NCI-H2029 (cell line): ENCODE measurements around the gene DYNLRB1.

ENCODE experiments used
- DNase-seq: peaks from one replicate; lab custom pipeline; 2025; lab: John Stamatoyannopoulos, UW

The DYNLRB1 gene

DNA sequence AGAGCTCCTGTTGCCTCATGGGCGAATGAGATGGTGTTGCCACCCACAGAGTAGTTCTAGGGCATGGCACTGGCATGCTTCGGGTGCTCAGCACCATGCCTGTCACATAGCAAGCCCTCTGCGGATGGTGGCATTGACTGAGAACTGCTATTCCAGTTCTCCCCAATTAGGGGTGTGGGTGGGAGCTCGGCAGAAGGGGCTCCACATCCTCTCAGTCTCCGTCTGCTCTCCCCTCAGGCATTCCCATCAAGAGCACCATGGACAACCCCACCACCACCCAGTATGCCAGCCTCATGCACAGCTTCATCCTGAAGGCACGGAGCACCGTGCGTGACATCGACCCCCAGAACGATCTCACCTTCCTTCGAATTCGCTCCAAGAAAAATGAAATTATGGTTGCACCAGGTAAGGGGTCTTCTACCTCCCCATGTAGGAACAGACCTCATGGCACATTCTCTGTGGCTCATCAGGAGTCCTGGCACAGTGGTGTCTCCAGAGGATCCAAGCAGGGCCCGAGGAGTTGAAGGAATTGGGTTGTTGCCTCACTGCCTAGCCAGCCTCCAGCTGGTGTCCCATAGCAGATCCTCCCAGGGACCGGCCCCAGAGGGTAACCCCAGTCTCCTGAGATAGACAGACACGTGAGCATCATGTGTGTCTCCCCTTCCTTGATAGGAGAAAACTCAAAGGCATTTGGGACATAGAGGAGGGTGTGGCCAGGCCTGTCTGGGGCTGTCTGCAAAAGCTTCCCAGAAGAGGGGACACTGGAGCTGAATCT, 18.4 kb downstream of the DYNLRB1 start:
- DNase-seq: no peak

DNA sequence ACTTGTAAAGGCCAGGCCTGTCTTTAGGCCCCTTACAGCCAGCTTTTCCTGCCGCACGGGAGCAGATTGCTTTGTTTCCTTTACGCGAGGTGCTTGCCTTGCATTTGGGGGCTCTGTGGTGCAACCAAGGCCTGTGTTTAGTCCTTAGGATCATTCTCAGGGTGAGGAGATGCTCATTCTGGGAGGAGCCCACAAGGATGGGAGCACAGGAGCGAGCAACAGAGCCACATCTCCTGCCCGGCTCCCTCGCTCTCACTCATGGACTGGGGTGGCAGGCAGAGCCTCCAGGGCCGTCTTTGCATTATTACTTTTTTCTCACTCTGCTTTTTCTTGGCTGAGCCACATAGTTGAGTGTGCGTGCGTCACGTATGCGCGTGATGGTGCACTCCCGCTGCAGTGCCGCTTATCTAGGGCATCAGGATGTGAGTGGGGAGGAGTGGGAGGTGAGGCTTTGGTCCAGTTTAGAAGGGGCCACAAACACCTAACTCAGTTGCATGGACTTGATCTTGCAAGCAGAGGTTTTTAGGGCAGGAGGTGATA, 19.1 kb downstream of the DYNLRB1 start:
- no peak for DNase-seq

DNA sequence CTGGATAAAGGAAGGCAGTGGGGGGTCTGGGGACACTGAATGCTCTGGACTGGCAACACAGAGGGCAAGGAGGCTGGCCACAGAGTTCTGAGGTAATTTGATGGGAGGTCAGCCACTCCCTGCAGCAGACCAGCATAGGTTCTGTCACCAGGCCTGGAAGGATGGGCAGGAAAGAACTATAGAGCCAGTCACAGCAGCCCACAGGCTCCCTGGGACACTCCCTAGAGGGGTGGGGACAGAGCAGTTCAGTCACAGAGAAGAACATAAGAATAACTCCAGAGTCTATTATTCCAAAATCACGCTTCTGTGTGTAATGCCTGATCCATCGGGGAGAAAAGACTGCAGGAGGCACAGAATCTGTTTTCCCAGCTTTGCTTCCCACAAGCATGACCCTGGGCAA, 19.6 kb downstream of the DYNLRB1 start:
- DNase-seq: no peak

GRCh38 chr20:34536798-34537394, 20.7 kb downstream of the DYNLRB1 start:
- DNase-seq: peak; percentile 19

DNA sequence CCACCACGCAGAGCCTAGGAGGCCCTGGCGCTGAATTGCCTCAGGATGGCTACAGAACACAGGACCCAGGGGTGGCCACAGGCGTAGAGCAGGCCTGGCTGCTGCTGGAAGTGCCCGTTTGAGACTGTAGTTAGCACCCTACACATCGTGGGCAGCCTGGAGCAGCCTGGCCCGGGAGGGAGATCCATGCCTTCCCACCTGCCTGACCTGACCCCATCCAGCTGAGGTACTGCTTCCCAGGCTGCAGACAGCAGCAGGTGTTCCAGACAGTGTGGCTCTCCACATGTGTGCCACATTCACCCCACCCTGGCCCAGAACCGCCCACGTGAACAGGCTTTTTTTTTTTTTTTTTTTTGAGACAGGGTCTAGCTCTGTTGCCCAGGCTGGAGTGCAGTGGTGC, 21.4 kb downstream of the DYNLRB1 start:
- DNase-seq: no peak

- DNase-seq: peak; percentile 16
These were observed 22.5 kb downstream of the DYNLRB1 start for GRCh38 chr20:34538671-34539123.

- no peak for DNase-seq
These were observed 23.5 kb downstream of the DYNLRB1 start for GRCh38 chr20:34539756-34540155.

GRCh38 chr20:34540596-34541263, 24.5 kb downstream of the DYNLRB1 start:
- DNase-seq: no peak

GRCh38 chr20:34541264-34541901, 25.2 kb downstream of the DYNLRB1 start:
- no peak for DNase-seq

- DNase-seq: no peak
These were observed 25.7 kb downstream of the DYNLRB1 start for GRCh38 chr20:34541917-34542316.

DNA sequence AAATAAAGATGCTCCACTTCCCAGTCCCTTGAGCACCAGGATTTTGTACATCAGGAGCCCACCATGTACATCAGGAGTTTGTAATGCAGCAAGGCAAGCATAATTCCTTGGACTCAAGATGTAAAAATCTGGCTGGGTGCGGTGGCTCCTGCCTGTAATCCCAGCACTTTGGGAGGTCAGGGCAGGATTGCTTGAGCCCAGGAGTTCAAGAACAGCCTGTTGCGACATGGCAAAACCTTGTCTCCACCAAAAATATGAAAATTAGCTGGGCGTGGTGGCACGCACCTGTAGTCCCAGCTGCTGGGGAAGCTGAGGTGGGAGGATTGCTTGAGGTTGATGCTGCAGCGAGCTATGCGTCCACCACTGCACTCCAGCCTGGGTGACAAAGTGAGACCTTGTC, 26.2 kb downstream of the DYNLRB1 start:
- no peak for DNase-seq

DNA sequence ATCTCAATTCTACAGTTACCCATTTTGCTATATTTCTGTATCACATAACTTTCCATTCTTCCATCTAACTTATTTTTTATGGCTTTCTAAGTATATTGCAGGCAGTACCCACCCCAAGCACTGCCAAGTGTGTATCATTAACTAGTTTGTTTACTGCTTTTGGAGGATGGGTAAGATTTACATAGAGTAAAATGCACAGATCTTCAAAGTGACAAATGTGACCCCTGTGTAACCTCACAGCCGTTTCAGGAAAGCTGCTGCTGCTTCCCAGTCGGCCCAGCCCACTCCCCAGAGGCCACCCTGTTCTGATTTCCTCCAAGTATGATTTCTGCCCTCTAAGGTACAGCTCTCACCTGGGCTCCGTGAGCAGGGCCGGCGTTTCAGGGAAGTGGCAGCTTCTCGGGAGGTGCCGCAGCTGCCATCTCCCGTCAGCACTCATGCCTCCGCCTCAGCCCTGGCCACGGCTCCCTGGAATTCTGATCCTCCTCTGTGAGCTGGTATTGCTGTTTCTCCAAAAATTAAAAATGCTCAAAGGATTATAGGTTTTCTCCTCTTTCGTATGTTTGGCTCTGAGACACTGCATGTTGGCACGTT, 27.3 kb downstream of the DYNLRB1 start:
- no peak for DNase-seq

DNA sequence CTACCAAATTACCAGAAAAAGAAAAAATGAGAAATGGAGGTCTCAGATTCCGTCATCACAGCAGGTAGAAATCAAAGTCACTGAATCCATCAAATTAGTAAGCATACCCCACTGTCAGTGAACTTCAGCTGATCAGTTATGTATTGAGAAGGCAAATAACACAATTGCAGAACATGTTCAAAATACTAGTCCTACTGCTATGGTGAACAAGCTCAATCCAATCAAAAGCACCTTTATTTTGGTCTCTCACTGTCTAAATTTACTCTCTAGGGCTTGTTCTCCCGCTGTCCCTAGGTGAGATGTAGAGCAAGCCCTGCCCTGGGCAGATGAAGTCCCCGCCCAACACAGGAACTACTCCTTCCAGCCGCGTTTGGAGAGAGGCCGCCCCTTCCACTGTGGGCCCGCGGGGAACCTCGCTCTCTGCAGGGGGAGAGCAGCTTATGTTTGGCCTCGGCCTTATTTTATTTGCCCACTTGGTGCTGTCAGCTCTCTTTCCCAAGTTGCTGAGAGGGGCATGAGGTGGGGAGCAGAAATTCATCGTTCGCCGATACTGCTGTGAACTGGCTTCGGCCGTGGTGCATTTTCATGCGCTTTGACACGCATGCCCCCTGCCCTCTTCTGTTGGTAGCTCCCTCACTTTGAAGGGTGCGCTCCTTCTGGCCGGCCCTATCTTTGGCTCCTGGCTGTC, 28.0 kb downstream of the DYNLRB1 start:
- DNase-seq: no peak

DNA sequence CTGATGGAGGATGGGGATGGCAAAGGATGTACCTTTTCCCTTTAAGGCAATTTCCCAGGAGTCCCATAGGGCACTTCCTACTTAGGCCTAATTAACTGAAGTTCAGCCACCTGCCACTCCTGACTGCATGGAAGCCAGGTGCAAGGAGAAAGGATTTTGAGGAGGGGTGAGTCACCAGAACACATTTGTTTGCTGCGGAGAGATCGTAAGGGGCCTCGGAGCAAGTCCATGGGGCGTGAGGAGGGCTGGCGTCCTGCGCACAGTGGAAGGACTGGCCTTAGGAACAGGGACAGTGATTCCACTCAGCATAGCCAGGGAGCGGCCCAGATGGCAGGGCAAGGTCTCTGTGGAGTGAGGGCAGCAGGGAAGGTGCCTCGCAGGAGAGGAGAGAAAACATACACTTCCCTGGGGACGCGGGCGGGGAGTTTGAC, 30.5 kb downstream of the DYNLRB1 start:
- DNase-seq: peak; percentile 80

- no peak for DNase-seq
These were observed 31.8 kb downstream of the DYNLRB1 start for GRCh38 chr20:34547844-34548613.

DNA sequence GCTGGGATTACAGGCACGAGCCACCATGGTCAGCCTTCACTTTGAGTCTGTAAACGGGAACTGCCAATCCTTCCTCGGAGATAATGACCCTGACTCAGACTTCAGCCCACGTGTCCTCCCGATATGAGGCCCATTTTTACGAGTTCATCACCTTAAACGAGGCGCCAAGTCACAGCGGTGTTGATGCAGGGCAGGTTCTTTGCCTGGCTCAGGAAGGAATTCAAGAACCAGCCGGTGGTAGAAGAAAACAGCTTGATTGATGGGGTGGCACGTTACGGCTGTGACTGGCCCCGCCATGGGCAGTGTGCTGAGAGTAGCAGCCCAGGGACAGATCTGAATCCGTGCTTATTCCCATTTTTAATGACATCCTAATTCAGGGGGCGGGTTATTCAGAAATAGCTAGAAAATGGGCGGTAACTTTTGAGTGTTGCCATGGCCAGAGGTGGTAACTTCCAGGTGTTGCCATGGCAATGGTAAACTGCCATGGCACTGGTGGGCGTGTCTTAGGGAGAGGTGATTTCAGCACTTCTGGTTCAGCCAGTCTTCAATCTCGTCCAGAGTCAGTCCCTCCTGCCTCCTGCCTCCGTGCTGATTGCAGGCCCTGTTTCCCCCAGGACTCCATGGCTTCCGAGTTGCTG, 33.2 kb downstream of the DYNLRB1 start:
- peak; percentile 37 for DNase-seq

- no peak for DNase-seq
These were observed 33.7 kb downstream of the DYNLRB1 start for GRCh38 chr20:34549929-34550305.

DNA sequence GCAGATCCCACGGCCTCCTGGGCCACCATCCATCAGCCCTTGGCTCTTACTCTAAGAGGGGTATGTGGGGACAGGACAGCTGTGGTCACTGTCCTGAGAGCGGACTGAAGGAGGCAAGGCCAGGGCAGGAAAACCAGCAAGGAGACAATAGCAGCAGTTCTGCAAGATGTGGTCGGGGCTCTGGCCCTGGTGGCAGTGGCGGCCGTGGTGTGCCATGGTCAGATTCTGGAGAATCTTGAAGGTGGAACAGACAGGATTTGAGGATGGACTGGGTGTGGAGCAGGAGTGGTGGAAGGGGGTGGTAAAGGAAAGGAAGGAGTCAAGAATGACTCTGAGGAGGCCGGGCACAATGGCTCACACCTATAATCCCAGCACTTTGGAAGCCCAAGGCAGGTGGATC, 36.3 kb downstream of the DYNLRB1 start:
- no peak for DNase-seq

DNA sequence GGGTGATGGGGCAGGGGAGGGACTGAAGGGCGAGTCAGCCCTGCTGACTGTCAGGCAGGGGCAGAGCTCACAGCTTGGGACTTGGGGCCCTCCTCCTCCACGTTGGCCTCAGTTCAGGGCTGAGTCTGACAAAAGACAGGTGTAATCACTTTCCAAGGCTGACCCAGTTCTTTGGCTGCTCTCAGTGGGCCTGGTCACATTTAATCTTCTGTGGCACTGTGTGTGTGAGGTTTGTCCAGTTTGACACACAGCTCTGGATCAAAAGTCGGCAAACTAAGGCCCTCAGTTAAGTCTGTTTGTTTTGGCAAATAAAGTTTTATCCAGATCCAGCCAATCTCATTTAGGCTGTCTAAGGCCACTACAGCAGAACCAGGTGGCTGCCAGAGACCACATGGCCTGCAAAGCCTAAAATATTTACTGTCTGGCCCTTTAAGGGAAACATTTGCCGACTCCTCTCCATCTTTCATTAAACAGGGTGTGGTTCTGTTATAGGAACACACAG, 37.2 kb downstream of the DYNLRB1 start:
- no peak for DNase-seq

GRCh38 chr20:34557936-34558319, 41.7 kb downstream of the DYNLRB1 start:
- DNase-seq: no peak
